ENCODE results near the gene MRGPRF.

Gene MRGPRF

GRCh38 chr11:69053546-69054396, 40.7 kb upstream of the MRGPRF start:
- DNase-seq (ENCODE audit: extremely low read depth, low read depth), result no peak
- no peak for TF ChIP-seq CTCF (IDR thresholded peaks at IDR 0.05; ENCODE audit: low read depth, low read length)

- no peak for TF ChIP-seq CTCF (IDR thresholded peaks at IDR 0.05; ENCODE audit: low read depth, low read length)
These were observed 40.1 kb upstream of the MRGPRF start for GRCh38 chr11:69053169-69053477.

GRCh38 chr11:69052343-69053168, 39.5 kb upstream of the MRGPRF start:
- TF ChIP-seq CTCF (IDR thresholded peaks at IDR 0.05; ENCODE audit: low read depth, low read length), result no peak

More at GRCh38 chr11:69053169-69053477, 40.1 kb upstream of the MRGPRF start:
- no peak for DNase-seq (ENCODE audit: extremely low read depth, low read depth)

GRCh38 chr11:69051381-69052342, 38.6 kb upstream of the MRGPRF start:
- no peak for DNase-seq (ENCODE audit: extremely low read depth, low read depth)
- TF ChIP-seq CTCF (IDR thresholded peaks at IDR 0.05; ENCODE audit: low read depth, low read length), result no peak

More at GRCh38 chr11:69052343-69053168, 39.5 kb upstream of the MRGPRF start:
- DNase-seq (ENCODE audit: extremely low read depth, low read depth), result no peak

- TF ChIP-seq CTCF (IDR thresholded peaks at IDR 0.05; ENCODE audit: low read depth, low read length), result no peak
- DNase-seq (ENCODE audit: extremely low read depth, low read depth), result no peak
These were observed 37.7 kb upstream of the MRGPRF start for GRCh38 chr11:69050592-69051380.

GRCh38 chr11:69049490-69049867, 36.4 kb upstream of the MRGPRF start:
- DNase-seq (ENCODE audit: extremely low read depth, low read depth), result no peak
- no peak for TF ChIP-seq CTCF (IDR thresholded peaks at IDR 0.05; ENCODE audit: low read depth, low read length)

Data from AG09319 (cell line).